K562 treated with DMSO at 1 percent for 24 hours (cell line): ENCODE data around the gene NAP1L5. TPM values are rescaled to one million over a fixed set of nuclear protein-coding genes. Genes with fewer than 3 reads are reported as not detected.

Source experiments
- total RNA-seq: library from RNA; unstranded; fragments of 300-600 nt; gene quantifications from 2 replicates; pipeline ENCODE4 v1.2.3, GENCODE V29; 2022; ENCODE audit warnings: low read depth; ENCODE audit not compliant: insufficient read depth

NAP1L5 gene
- 2.9 TPM in 2 replicates for total RNA-seq

DNA sequence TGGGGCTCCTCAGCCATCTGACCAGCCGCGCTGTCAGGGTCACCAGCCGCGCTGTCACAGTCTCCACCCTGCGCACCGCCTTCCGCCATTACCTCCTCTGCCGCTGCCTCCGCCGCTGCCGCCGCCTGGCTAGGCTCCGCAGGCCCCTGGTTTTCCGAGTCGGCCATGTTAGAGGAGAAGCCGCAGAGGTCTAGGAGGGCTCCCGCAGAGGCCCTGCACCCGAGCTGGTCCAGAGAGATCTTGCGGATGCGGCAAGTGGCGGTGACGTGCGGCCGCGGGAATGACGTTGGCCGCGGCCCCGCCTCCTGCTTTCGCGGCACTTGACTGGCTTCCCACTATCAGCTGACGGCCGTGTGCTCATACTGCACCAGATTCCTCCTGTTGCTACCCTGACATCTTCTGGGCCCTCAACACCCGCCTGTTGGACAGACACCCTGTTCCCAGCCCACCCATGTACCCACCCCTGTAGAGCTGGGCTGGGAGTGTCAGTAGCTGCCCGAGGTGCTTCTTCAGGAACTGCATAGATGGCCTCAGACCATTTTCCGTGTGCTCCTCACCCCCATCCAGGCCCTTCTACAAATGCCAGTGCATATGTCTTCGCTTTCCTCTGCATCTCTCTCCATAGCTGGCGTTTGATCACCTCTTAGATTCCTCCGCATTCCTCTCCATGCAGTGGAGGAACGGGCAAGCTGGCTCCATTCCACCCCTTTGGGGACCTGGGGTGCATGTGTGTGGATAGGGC lies at the start of gene NAP1L5:
Gene NAP1L5, minus strand, starts transcription at position 242 of the 742 bp plus-strand sequence. Its CDS starts 75 bp downstream, at position 167.

Other genes starting within 250 kb of the NAP1L5 start
- gene HERC5, start 240.7 kb downstream of the NAP1L5 start, total RNA-seq, result not detected in 2 replicates
- gene PYURF, start 174.1 kb downstream of the NAP1L5 start, total RNA-seq, result 99.9 and 110 TPM in 2 replicates
- 9.7 and 10.5 TPM in 2 replicates for gene HERC3, start 105.3 kb downstream of the NAP1L5 start, total RNA-seq